Peyer's patch (tissue), 4 donors: ENCODE measurements around the gene PRM1. TPM values are rescaled to one million over a fixed set of nuclear protein-coding genes. Genes with fewer than 3 reads are reported as not detected.
A peak's percentile ranks its signal among the peaks of the same experiment; 100 is the strongest.

Experiments used
- DNase-seq, 3 donors: peaks; one replicate each; pipeline ENCODE4 v3.0.0-alpha.2; 2017 to 2019
- H3K27ac ChIP-seq, 4 donors: fragments of 200-600 bp; sonication (generic); one replicate each; pipeline ENCODE4 v1.5.1; 2016 to 2019
- H3K27me3 ChIP-seq, 2 donors: fragments of 200-600 bp; sonication (generic); one replicate each; pipeline ENCODE4 v1.5.1; 2019
- H3K36me3 ChIP-seq, 3 donors: fragments of 200-600 bp; sonication (generic); one replicate each; pipeline ENCODE4 v1.5.1; 2016 to 2019
- H3K4me1 ChIP-seq, 4 donors: fragments of 200-600 bp; sonication (generic); one replicate each; pipeline ENCODE4 v1.5.1; 2016 to 2019
- H3K4me3 ChIP-seq, 4 donors: fragments of 200-600 bp; sonication (generic); 1 replicate in 3 of 4; 2 replicates in 1 of 4; pipeline ENCODE4 v1.5.1; 2016 to 2019; ENCODE audit warnings: mild to moderate bottlenecking in 1 of 4
- H3K9me3 ChIP-seq, 4 donors: fragments of 200-600 bp; sonication (generic); one replicate each; pipeline ENCODE4 v1.5.1; 2016 to 2019; ENCODE audit warnings: mild to moderate bottlenecking in 1 of 4
- POLR2A ChIP-seq, 2 donors: fragments of 450-650 bp; IDR thresholded peaks; one replicate each; pipeline ENCODE4 v1.5.1; 2017; ENCODE audit warnings: antibody characterized with exemption in 2 of 2, mild to moderate bottlenecking in 2 of 2, moderate library complexity in 2 of 2
- total RNA-seq, 4 donors: library from RNA; depleted of rRNA; stranded (reverse); fragments of >200 nt; gene quantifications; one replicate each; pipeline ENCODE4 v1.1.0, GENCODE V29; 2016
- TF ChIP-seq, protein P1 (sequence below), 6 experiments: fragments of 450-650 bp in 4 of 6; fragments of 200-600 bp in 2 of 6; sonication (generic) in 1 of 6; IDR thresholded peaks; one replicate each; pipeline ENCODE4 v1.5.1; 2017 to 2019; ENCODE audit warnings: antibody characterized with exemption in 6 of 6, mild to moderate bottlenecking in 3 of 6, moderate library complexity in 1 of 6

Gene PRM1
- total RNA-seq, 4 donors from 2014 or later, result not detected

- no peak for TF ChIP-seq POLR2A (IDR thresholded peaks at IDR 0.05)
- TF ChIP-seq, protein P1, sequence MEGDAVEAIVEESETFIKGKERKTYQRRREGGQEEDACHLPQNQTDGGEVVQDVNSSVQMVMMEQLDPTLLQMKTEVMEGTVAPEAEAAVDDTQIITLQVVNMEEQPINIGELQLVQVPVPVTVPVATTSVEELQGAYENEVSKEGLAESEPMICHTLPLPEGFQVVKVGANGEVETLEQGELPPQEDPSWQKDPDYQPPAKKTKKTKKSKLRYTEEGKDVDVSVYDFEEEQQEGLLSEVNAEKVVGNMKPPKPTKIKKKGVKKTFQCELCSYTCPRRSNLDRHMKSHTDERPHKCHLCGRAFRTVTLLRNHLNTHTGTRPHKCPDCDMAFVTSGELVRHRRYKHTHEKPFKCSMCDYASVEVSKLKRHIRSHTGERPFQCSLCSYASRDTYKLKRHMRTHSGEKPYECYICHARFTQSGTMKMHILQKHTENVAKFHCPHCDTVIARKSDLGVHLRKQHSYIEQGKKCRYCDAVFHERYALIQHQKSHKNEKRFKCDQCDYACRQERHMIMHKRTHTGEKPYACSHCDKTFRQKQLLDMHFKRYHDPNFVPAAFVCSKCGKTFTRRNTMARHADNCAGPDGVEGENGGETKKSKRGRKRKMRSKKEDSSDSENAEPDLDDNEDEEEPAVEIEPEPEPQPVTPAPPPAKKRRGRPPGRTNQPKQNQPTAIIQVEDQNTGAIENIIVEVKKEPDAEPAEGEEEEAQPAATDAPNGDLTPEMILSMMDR (IDR thresholded peaks at IDR 0.05), result peak in 3 of 6 experiments; percentile 19 to 39 (median 22)
- Histone ChIP-seq H3K4me3 (peak overlapping the region; percentile 83 to 99 (median 97)), H3K36me3 (no peaks in the 10 kb centered on the region), H3K9me3 (no peaks in the 10 kb centered on the region), H3K4me1 (peaks cover 3 to 44% (median 13%) of the 10 kb centered on the region in 4 donors), H3K27me3 (no peaks in the 10 kb centered on the region), H3K27ac (peak overlapping the region; percentile 98 to 99 (median 98))
- peak; percentile 74 to 75 (median 75) for DNase-seq
Observed at GRCh38 chr16:11254913-11255736, 26.0 kb downstream of the PRM1 start.

DNA sequence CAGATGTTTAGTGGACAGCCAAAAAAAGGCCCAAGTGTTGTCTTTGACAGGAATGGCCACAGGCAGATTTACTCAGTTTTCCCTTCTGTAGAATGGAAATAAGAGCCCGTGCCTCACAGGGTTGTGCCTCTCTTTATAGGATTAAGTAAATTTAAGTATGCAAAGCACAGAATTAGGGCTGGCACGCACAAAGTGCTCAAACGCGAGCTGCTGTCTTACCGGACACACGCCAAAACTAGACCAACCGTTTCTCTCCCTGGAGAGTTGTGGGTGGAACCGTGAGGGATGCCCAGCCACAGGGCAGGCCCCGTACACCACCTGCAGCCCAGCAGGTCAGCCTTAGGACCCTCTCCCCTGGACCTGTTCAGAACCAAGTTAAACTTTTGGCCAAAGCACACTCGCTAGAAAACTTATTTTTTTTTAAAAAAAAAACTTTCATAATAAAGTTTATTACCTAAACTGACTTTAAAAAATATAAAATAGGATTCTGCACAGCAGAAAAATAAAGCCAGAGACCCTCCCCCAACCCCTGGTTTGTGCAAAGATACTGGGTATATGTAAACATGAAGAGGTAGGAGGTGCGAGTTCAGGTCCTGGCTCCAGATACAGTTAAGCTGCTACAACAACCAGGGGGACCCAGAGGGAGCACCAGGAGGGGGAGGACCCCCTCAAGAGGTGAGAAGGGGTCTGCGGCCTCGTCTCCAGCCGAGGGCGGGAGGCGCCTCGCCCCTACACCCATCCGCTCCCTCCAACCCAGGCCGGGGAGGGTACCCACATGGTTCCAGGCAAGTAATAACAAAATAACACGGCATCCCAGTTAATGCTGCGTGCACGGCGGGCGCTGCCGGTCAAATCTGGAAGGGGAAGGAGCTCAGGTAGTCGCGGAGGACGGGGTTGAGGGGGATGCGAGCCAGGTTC is 26.9 kb downstream of the PRM1 start:
- Histone ChIP-seq H3K9me3 (no peaks in the 10 kb centered on the region), H3K27me3 (no peaks in the 10 kb centered on the region), H3K4me1 (peaks cover 3 to 39% (median 12%) of the 10 kb centered on the region in 4 donors), H3K27ac (peak overlapping the region; percentile 98 to 99 (median 98)), H3K4me3 (peak overlapping the region; percentile 83 to 99 (median 97)), H3K36me3 (no peaks in the 10 kb centered on the region)
- peak in 1 of 3 donors; percentile 52 for DNase-seq
- TF ChIP-seq, protein P1 (IDR thresholded peaks at IDR 0.05), result no peak

- no peak for TF ChIP-seq POLR2A (IDR thresholded peaks at IDR 0.05)
- TF ChIP-seq, protein P1 (IDR thresholded peaks at IDR 0.05), result no peak
- no peaks in the 10 kb centered on the region for H3K36me3 ChIP-seq
Observed at GRCh38 chr16:11253009-11253994, 27.8 kb downstream of the PRM1 start.

DNA sequence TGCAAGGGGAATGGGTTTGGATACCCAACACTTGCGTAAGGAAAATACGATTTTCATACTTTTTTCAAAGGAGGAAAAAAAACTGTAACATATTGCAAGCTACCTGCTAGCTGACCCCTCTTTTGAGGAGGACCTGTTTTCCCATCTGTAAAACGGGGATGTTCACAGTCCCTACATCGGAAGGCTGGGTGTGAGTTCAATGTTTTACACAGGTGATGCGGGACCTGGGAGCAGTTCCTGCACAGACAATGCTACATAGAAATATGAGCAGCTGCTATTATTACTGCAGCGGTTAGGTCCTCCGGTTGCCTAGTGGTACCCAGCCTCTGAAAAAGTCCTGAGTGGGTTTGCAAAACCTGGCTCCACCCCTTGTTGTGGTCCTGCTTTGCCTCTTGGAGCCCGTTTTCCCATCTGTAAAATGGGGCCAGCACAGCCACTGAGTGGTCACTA is 28.6 kb downstream of the PRM1 start:
- DNase-seq, result no peak
- no peaks in the 10 kb centered on the region for H3K36me3 ChIP-seq
- peaks cover 0 to 23% (median 6%) of the 10 kb centered on the region in 4 donors for H3K4me1 ChIP-seq
- peak overlapping the region in 1 of 4 donors; percentile 83 for H3K4me3 ChIP-seq
- peak overlapping the region; percentile 16 to 99 (median 46) for H3K27ac ChIP-seq
- H3K27me3 ChIP-seq, result no peaks in the 10 kb centered on the region
- H3K9me3 ChIP-seq, result no peaks in the 10 kb centered on the region
- peak in 1 of 2 donors; percentile 1 for TF ChIP-seq POLR2A (IDR thresholded peaks at IDR 0.05)
- TF ChIP-seq, protein P1 (IDR thresholded peaks at IDR 0.05), result no peak

More at GRCh38 chr16:11253009-11253994, 27.8 kb downstream of the PRM1 start:
- H3K4me1 ChIP-seq, result peaks cover 0 to 30% (median 6%) of the 10 kb centered on the region in 4 donors
- DNase-seq, result peak in 1 of 3 donors; percentile 63
- peak overlapping the region; percentile 77 to 99 (median 98) for H3K27ac ChIP-seq
- peak overlapping the region in 3 of 4 donors; percentile 83 to 99 (median 97) for H3K4me3 ChIP-seq
- no peaks in the 10 kb centered on the region for H3K9me3 ChIP-seq
- no peaks in the 10 kb centered on the region for H3K27me3 ChIP-seq
